NB4 (cell line): Measurements from ENCODE around the gene CABLES1.
"Not testable (repeated sequence)": the region's sequence is repeated elsewhere in the genome, so short reads cannot be mapped to it uniquely, and the experiment has no call there.

Experiments used
- DNase-seq: peaks from one replicate; pipeline ENCODE4 v3.0.0; 2010; ENCODE audit warnings: low read depth
- H3K4me3 ChIP-seq: one replicate; pipeline ENCODE4 v1.5.1; 2011; ENCODE audit warnings: mild to moderate bottlenecking, low read depth, low read length, moderate library complexity
- CTCF ChIP-seq: IDR thresholded peaks from one replicate; pipeline ENCODE4 v1.5.1; 2012; ENCODE audit warnings: low read depth, low read length
- MAX ChIP-seq: IDR thresholded peaks from 2 replicates; pipeline ENCODE4 v1.6.1; 2011; ENCODE audit warnings: low read depth, low read length
- MYC ChIP-seq: IDR thresholded peaks from 2 replicates; pipeline ENCODE4 v1.6.1; 2011; ENCODE audit warnings: low read depth, low read length
- POLR2A ChIP-seq: IDR thresholded peaks from 2 replicates; pipeline ENCODE4 v1.6.1; 2011; ENCODE audit warnings: mild to moderate bottlenecking; ENCODE audit not compliant: insufficient read length; ENCODE audit errors: extremely low read depth

Gene CABLES1

GRCh38 chr18:23103449-23103848 is 31.8 kb upstream of the CABLES1 start:
- no peak overlapping the region for H3K4me3 ChIP-seq
- no peak for DNase-seq
- no peak for TF ChIP-seq CTCF
- TF ChIP-seq POLR2A: no peak
- no peak for TF ChIP-seq MYC
- TF ChIP-seq MAX: no peak

DNA sequence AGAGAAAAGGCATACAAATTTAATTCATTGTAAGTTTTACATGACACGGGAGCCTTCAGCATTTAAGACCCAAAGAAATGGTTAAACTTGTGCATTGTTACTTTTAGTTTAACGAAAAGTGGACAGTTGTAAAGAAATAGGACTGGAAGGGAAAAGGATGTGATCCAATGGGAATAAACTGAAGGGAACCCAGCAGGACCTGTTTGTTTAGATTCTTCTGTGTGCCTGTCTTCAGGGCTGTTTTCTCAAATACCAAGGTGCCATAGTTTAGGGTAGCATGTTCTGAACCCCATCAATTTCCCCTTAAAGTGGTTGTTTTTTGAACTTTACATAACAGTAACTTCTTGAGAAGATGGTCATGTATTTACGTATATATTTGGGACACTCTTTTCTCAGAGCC is 30.3 kb upstream of the CABLES1 start:
- no peak for DNase-seq
- no peak overlapping the region for H3K4me3 ChIP-seq
- no peak for TF ChIP-seq CTCF
- no peak for TF ChIP-seq MYC
- TF ChIP-seq MAX: no peak
- TF ChIP-seq POLR2A: no peak

DNA sequence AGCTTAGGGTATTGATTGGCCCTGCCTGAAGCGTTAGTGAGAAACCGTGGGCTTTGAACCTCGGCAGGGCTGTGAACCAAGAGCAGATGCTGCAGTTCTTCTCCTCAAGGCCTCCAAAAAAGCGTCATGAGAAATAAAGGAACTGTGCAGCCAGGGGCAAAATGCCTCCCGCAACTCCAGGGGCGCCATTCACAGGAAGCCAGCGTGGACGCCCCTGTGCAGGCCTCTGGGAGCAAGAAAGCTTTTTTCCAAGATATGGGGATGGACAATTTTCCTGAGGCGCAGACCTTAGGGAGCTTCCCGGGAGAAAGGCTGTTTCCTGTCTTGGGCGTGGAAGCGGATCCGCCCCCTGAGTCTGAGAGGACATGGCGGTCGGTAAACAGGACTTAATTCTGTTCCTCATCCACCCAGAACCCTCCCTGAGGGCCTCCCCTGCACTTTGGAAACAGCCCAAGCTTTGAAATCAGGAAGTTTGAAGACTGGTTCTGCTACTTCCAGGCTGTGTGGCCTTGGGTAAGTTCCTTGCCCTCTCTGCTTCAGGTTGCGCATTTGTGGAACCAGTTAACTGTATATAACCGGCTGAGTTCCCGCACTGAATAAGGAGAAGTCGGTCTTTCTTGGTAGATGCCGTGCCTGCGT is 29.6 kb upstream of the CABLES1 start:
- TF ChIP-seq CTCF: no peak
- TF ChIP-seq MYC: no peak
- TF ChIP-seq MAX: no peak
- no peak for TF ChIP-seq POLR2A
- no peak for DNase-seq
- H3K4me3 ChIP-seq: no peak overlapping the region

GRCh38 chr18:23106575-23106974 is 28.7 kb upstream of the CABLES1 start:
- DNase-seq: peak; percentile 65
- TF ChIP-seq CTCF: no peak
- TF ChIP-seq POLR2A: no peak
- TF ChIP-seq MAX: no peak
- TF ChIP-seq MYC: no peak
- no peak overlapping the region for H3K4me3 ChIP-seq

GRCh38 chr18:23107718-23108117 is 27.6 kb upstream of the CABLES1 start:
- H3K4me3 ChIP-seq: no peak overlapping the region
- DNase-seq: no peak
- TF ChIP-seq MYC (no peak), CTCF (no peak), MAX (no peak), POLR2A (no peak)

GRCh38 chr18:23108496-23108895 is 26.8 kb upstream of the CABLES1 start:
- no peak for DNase-seq
- TF ChIP-seq CTCF (no peak), POLR2A (no peak), MYC (no peak), MAX (no peak)
- H3K4me3 ChIP-seq: no peak overlapping the region

GRCh38 chr18:23109163-23109562 is 26.1 kb upstream of the CABLES1 start:
- DNase-seq, H3K4me3 ChIP-seq: not testable (repeated sequence)
